ENCODE data around the gene HDAC4. TPM values are rescaled to one million over a fixed set of nuclear protein-coding genes. Genes with fewer than 3 reads are reported as not detected.
"Not testable (repeated sequence)": the region's sequence is repeated elsewhere in the genome, so short reads cannot be mapped to it uniquely, and the experiment has no call there.

Gene HDAC4
- 16.0 and 19.9 TPM in 2 replicates for total RNA-seq (2014; rRNA removed; shearing (Covaris generic))

DNA sequence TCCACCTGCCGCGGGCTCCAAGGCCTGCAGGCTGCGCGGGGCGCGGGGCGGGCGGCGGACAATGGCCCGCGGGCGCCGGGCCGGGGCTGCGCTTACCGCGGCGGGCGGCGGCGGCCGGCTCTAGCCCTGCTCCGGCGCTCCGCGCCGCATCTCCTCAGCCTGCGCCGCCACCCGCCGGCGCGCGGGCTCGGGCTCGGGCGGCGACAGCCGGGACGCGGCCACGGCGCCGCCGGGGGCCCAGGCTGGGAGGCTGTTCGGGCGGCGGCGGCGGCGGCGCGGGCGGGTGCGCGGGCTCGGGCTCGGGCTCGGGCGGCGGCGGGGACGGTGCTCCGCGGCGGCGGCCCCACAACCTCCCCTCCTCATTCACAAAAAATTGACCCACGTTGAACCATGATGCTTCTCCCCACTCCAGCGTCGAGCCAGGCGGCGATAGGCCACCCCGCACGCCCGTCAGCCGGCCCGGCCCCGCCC lies at the start of gene HDAC4:
Gene HDAC4, minus strand, starts transcription at position 425 of the 471 bp plus-strand sequence. CDS start 48,321 bp downstream, outside the sequence.
- DNase-seq (ENCODE audit: low spot score) = no peak

DNA sequence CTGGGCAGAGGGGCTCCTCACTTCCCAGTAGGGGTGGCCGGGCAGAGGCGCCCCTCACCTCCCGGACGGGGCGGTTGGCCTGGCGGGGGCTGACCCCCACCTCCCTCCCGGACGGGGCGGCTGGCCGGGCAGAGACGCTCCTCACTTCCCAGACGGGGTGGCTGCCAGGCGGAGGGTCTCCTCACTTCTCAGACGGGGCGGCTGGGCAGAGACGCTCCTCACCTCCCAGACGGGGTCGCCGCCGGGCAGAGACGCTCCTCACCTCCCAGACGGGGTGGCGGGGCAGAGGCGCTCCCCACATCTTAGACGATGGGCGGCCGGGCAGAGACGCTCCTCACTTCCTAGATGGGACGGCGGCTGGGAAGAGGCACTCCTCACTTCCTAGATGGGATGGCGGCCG lies 48.6 kb upstream of the HDAC4 start:
- not testable (repeated sequence) for DNase-seq (ENCODE audit: low spot score)

DNA sequence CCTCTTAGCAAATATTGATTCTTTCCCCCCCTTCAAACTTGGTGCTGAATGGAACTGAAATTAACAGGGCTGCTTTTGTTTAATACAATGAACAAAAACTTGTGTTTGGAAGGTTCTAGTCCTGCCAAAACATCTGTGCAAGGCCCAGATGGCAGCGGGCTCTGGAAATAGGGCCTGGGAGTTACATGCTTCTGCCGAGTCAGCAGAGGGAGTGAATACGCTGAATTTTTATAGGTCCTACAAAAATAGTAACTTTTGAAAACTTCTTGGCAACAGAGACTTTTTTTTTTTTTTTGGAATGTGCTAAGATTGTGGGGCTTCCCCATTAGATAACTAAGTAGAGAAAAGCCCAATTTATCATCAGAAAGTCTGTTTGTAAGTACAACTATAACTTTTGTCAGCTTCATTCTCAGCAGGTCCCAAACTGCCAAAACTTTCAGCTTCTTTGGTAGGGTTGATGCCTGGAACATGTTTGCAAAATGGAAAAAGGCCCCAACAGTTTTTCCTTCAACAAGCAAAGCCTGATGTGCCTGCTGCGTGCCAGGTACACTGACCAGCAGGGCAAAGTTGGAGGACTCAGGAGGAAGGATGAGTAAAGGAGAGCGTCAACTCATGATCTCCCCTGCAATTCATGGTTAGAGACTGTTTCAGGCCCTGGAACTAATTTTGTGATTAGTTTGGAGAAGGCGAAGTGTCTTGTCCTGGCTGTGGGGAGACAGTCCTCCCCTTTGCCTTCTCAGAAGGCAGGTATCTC lies 45.1 kb upstream of the HDAC4 start:
- no peak for DNase-seq (ENCODE audit: low spot score)

DNA sequence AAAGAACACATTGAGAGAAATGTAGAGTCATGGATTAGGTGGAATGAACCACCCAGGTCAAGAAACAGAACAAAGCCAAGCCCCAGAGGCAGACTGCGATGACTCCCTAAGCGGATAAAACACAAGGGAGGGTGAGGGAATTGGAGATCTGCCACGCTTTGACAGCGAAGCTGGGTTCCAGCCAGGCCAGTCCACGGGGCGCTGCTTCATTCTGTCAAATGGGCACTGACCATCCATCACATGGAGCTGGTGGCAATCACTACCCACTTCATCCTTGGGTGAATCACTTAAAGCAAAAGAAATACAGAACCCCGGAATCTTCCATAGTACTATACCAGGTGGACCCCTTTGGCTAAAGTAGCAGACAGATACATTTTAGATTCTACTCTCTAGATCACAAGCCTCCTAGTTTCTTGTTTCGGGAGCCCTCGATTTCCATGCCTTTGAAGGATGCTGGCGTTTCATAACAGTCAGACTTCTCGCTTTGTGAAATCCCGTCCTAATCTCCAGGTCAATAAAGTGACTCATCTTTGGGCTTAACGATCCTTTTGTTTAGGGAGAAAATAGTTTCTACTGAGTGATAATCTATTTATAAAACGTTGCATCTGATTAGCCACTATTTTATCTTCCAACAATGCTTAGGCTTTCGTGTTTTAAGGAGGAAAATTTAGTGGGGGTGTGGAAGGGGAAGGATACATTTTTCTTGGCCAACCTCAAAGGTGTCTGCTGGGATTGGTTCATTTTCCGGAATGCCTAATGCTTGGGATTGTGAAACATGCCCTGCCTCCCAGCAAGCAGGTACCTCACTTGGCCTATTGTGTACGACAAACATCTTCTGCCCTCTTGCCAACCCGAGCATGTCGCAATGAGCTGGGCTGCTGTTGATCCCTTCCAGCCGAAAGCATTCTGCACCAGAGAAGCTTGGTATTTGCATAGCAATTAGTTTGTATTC lies 44.1 kb upstream of the HDAC4 start:
- DNase-seq (ENCODE audit: low spot score) = peak; percentile 19

DNA sequence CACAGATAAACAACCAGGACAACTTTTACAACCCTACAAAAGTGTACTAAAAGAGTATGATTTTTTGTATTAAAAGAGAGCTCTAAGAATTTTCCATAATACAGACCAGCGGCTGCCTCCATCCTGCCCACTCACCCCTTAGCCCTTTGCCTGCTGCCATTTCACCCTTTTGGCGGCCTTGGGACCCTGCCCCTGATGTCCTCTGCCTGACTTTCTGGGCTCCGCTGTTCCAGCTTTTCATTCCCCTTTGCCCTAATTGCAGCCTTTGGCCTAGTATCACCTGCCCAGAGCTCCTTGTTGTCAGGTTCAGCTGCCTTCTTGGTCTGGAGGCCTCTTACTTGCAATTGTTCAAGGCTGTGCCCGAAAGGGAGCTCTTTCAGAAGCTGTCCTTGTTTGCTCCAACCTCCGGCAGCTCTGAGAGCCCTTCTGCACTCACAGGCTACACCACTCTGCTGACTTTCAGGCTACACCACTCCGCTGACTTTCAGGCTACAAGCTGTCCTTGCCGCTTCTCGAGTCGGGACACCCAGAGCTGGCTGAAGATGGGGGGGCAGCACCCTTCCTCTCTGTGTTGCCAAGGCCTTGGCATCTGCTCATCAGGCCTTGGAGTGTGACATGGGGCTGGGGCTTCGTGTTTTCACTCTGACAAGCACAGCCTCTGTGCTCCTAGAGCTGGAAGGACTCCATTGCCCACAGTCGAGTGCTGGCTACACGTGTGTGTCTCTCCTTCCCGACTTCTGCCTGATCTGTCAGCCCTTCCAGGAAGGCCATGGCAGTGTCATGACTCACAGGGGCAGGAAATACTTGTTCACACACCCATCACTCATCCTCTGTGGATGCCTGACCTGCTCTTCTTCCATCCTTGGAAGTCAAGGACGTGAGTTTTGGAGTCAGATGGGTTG lies 43.1 kb upstream of the HDAC4 start:
- peak; percentile 9 for DNase-seq (ENCODE audit: low spot score)

DNA sequence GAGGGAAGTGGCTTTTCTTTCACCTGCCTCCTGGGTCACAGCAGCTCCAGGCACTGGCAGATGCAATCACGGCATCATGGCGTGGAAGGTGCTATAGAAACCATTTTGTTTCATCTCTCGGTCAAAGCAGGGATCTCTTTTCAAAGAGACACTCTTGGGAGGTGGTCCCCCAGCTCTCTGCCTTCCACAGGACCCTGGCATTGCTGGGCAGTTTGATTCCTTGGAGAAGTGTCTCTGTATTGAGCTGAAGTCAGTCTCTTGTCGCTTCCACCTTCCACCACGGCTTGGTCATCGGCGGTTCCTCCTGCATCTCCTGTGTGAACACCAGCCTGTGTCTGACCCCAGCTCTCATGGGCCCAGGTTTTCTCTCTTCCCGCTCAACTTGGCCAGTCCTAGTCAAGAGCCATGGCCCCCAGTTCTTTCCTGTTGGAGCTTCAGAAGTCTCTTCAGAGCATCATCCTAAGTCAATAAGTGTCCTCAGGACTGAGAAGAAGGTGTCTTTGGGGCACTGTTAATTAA lies 42.3 kb upstream of the HDAC4 start:
- no peak for DNase-seq (ENCODE audit: low spot score)

DNA sequence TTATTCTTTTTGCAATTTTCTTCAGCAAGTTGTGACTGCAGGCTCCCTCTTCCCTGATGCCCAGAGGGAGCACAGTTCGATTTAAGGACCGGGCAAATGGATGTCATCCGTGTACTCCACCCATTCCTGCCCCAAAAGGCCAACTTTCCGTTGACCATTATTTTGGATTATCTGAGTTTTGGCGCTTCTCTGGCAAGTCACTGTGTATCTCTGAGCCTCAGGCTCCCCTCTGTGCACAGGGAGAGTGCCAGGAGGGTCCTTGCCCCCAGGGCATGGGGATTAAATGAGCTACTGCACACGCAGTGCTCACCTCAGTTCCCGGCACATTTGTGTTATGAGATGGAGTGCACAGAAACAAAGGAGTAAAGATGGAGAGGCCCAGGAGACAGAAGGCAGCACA lies 41.4 kb upstream of the HDAC4 start:
- DNase-seq (ENCODE audit: low spot score) = no peak

DNA sequence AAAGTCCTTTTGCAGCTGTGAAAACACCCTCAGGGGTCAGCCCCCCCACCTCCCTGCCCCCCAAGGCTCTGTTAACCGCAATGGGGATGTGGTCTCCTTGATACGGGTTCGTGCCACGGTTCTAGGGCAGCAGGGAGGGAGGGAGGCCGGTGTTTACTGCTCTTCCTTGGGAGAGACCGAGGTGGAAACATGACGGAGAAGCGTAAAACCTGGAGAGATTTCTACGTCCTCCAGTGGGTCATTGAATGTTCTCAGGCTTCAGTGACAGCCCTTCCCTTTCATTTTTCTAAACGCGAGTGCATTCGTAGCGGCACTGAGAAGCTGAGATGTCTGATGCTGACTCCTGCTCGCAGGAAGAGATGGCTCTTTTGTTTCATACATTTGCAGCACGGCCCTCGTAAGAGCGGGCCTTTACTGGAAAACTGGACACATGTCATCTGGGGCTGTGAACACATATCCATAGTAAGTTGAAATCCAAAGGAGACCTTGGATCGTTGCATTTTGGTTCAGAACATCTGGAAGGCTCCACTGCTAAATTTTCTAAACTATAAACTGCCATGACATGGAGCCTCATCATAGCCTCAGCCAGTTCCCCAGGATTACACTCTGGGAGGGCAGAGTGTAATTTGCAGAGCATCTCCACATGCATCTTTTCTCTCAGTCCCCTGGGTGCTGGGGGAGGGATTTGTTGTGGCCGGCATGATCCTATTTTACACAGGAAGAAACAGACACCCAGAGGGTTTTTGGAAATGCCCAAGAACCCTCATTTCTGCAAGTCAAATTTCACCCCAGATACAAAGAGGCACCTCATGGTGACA lies 40.6 kb upstream of the HDAC4 start:
- DNase-seq (ENCODE audit: low spot score) = no peak

DNA sequence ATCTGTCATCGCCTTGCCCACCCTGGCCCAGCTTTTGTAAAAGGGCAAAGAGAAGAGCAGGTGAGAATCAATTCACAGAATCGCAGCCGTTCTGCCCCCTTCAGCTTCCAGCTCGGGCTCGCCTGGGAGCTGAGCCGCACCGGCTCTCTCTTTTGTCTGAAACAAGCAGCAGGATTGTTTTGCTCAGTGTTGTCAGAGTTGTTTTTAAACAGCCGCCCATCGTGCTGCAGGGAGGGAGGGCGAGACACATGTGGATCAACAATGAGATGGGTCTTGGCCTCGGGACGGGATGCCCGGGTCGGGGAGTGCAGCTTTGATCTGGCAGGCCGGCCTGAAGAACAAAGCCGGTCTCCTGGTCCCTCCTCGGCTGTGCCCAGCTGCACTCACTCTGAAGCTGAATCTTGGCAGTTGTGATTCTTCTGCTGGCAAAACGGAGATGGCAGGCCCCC lies 39.7 kb upstream of the HDAC4 start:
- DNase-seq (ENCODE audit: low spot score) = no peak

DNA sequence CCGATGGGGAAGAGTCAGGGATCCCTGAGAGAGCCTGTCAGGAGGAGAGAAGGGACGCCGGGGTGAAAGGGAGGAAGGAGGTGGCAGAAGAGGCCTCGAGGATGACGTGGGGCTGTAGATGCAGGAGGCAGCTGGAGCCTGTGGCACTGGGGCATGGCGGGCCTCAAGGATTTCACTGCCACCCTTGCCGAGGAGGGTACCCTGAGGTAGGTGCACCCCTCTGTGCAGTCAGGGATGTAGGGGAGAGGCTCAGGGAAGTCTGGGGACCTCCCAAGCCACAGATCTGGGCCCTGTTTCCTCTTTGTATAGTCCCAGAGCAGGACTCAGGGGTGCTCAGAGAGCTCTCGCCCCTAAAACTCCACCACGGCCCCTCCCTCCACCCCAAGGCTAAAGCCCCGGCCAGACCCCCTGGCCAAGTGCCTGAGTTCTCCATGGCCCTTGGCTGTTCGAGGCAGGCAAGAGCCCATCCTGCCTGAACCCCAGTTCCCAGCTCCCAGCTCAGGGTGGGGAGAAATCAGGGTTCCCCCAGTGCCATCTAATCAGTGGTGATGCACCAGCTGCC lies 39.0 kb upstream of the HDAC4 start:
- no peak for DNase-seq (ENCODE audit: low spot score)

DNA sequence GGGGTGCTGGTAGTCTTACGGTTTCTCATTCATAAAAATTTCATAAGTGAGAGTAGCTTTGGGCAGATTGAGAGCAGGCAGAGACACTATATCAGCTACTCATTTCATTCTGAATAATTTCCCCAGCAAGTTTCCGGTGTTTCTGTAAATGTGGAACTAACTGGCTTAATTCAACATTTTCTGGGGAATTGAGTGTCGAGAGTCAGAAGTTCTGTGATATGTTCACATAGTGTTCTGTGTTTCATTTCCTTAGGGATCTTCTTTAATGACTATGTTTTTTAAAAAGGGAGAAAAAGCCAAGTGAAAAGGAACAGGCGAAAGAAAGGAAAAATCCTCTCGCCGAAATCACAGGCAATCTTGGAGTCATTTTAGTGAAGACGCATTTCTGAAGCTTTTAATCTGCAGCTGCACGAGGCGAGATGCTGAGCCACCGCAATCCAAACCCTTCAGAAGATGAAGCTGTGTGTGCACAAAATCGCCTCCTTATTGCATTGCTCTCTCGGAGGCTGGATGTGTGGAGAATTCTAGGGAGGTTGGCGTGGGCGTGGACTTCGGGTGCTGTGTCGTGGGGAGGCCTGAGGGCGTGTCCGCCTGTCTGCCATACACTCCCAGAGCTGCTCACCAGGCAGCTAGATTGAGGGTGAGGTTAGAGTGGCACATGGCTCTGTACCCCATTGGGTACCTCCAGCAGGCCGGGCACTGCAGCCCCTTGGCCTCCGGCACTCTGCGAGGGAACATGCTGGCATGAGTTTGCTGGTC lies 38.4 kb upstream of the HDAC4 start:
- DNase-seq (ENCODE audit: low spot score) = no peak

DNA sequence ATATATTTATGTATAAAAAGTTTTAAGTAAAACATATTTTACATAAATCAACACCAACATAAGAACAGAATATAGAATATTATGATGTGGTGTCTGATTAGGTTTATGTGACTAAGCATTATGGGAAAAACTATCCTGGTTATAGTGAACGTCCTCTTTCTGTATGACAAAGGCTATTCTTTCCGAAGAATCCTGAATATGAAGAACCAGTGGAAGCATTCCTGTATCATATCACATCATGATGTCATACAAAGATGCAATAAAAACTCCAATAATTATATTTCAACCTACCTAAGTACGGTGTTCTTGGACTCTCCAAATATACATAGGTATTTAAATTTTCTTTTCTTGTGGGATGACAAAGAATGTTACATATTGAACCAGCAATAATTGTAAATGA lies 37.5 kb upstream of the HDAC4 start:
- no peak for DNase-seq (ENCODE audit: low spot score)

DNA sequence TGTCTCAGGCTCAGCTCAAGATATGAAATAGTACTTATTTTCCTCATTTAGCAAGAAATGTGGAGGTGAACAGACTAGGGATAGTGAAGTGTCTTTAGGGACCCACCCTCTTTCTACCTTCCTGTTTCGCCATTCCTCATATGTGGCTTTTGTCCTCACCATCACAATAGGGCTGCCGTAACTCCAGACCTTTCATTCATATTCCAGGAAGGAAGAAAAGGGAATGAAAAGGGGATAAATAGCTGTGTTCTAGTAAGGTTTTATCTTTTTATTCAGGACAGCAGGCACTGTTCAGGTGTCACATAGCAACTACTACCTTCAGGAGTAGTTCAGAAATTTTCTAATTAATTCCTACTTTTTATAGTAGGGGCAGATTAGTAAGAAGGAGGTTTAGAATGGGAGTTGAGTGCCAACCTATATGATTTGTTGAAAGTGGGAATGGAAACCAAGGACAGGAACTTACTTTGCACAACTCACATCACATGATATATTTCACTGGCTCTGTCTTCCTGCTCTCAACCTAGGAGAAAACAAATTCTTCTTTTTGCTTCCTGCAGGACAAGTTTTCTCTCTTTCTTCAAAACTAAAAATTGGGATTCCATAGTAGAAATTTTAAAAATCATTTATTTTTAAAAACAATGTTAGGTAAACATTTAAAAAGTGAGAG lies 36.0 kb upstream of the HDAC4 start:
- DNase-seq (ENCODE audit: low spot score) = no peak

DNA sequence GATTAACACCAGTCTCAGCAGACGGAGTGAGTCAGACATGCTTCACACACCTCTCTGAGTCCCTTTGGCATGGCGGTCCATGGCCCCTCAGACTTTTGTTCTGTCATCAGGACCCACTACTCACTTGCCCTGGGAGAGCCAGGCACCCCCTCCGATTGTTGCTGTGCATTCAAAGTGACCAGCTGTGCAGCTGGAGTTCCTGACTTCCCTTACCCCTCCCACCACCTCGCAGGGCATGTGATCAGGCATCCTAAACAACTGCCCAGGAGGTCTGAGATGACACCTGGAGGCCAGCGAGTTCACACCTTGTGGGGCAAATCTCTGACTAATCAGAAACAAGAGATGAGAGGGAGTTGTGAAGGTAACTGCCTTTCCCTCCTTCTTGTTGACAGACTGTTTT lies 35.3 kb upstream of the HDAC4 start:
- DNase-seq (ENCODE audit: low spot score) = no peak

DNA sequence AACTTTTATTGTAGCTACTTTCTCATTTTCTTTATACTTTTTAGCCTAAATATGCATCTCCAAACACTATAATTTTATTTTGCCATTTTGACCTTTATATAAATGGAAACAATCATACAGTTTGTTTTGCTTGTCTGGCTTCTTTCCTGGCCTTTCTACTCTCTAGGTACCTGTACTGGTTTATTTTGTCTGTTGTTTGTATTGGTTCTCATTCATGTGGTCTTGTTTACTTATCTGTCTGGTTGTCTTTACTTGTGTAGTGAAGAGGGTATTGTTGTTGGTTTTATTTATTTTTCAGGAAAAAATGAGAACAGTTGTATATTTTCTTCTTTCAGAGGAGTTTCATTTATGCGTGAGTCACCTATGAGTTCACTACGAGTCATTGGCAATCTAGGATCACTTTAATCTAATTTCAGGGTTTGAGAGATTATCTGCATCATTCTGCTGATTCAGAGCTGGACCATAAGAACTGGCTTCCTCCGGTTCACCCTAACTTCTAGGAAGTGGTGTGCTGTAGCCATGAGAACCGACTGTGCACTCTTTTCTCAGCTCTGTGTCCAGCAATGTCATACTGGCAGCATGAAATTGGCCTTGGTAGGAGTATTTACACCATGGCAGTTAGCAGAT lies 33.1 kb upstream of the HDAC4 start:
- DNase-seq (ENCODE audit: low spot score) = no peak

DNA sequence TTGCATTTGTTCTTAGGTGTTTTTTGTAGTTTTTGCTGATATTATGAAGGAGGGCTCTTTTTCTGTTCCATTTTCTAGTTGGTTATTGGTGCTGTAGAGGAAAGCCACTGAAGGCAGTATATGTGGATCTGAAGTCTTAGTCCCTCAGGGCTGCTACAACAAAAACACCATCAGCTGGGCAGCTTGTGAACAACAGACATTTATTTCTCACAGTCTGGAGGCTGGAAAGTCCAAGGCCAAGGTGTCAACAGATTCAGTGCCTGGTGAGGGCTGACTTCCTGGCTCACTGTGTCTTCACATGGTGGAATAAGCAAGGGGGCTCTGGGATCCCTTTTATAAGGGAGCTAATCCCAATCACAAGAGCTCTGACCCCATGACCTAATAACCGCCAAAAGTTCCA lies 31.4 kb upstream of the HDAC4 start:
- DNase-seq (ENCODE audit: low spot score) = no peak

DNA sequence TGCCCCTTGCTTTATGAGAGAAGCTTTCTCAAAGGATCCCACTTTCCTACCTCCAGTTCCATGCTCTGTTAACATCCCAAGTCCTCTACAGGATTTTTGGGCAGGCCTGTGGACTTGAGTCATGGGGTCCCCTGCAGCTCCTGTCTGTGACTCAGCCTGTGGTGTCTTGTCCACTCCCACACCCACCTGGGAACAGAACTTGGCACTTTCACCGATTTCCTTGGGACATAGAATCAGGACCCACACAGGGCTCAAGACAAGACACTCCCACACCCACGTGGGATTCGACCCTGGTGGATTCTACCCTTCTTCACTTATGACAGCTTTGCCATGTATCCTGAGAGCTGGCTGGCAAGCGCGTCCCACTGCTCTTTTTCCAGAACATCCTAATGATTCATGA lies 30.7 kb upstream of the HDAC4 start:
- DNase-seq (ENCODE audit: low spot score) = no peak

Data from HT-29 (cell line).